Measurements from ENCODE around the gene SLC7A10.

Gene SLC7A10

GRCh38 chr19:33248954-33249613 lies 23.4 kb upstream of the SLC7A10 start:
- H3K4me1 ChIP-seq, result no peaks in the 10 kb centered on the region
- no peaks in the 10 kb centered on the region for H3K36me3 ChIP-seq (replicated peaks)
- H3K27me3 ChIP-seq (ENCODE audit: low read depth), result no peaks in the 10 kb centered on the region
- peaks cover 10% of the 10 kb centered on the region; the same call in 1 of the 2 replicates for H3K9me3 ChIP-seq
- in situ Hi-C loops (cut with MboI; ENCODE audit: low sequenced_read_pairs), result no loop called here
- DNase-seq (ENCODE audit: low spot score in 2 of 2), result no peak
- H3K4me3 ChIP-seq, result no peak overlapping the region

GRCh38 chr19:33248553-33248953 lies 22.9 kb upstream of the SLC7A10 start:
- no peaks in the 10 kb centered on the region for H3K4me1 ChIP-seq
- peaks cover 10% of the 10 kb centered on the region; the same call in 1 of the 2 replicates for H3K9me3 ChIP-seq
- H3K36me3 ChIP-seq (replicated peaks), result no peaks in the 10 kb centered on the region
- no peak for DNase-seq (ENCODE audit: low spot score in 2 of 2)
- in situ Hi-C loops (cut with MboI; ENCODE audit: low sequenced_read_pairs), result no loop called here
- no peaks in the 10 kb centered on the region for H3K27me3 ChIP-seq (ENCODE audit: low read depth)
- no peak overlapping the region for H3K4me3 ChIP-seq

- DNase-seq (ENCODE audit: low spot score in 2 of 2), result no peak
- Histone ChIP-seq H3K36me3 (replicated peaks) (no peaks in the 10 kb centered on the region), H3K4me1 (no peaks in the 10 kb centered on the region), H3K27me3 (ENCODE audit: low read depth) (no peaks in the 10 kb centered on the region), H3K4me3 (no peak overlapping the region), H3K9me3 (peaks cover 10% of the 10 kb centered on the region; the same call in 1 of the 2 replicates)
- in situ Hi-C loops (cut with MboI; ENCODE audit: low sequenced_read_pairs), result no loop called here
Observed at GRCh38 chr19:33248104-33248503, 22.5 kb upstream of the SLC7A10 start.

DNA sequence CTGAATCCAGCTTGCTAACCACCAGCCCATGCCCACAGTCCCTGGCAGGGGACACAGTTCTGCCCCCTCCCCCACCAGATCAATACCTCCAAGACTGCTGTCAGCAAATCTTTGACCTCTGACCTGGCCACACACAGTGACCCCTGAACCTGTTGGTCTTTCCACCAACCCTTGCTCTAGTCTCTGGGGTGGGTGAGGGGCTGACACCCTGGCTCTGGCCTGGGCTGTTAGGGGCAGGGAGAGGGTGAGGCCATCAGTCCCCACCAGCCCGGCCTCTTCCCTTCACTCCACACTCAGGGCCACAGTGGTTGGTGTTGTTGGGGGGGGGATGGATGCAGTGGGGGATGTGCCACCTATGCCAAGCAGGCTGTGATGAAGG lies 21.8 kb upstream of the SLC7A10 start:
- no peak overlapping the region for H3K4me3 ChIP-seq
- H3K27me3 ChIP-seq (ENCODE audit: low read depth), result no peaks in the 10 kb centered on the region
- H3K4me1 ChIP-seq, result no peaks in the 10 kb centered on the region
- H3K9me3 ChIP-seq, result peaks cover 10% of the 10 kb centered on the region; the same call in 1 of the 2 replicates
- no peaks in the 10 kb centered on the region for H3K36me3 ChIP-seq (replicated peaks)
- DNase-seq (ENCODE audit: low spot score in 2 of 2), result no peak
- in situ Hi-C loops (cut with MboI; ENCODE audit: low sequenced_read_pairs), result no loop called here

DNA sequence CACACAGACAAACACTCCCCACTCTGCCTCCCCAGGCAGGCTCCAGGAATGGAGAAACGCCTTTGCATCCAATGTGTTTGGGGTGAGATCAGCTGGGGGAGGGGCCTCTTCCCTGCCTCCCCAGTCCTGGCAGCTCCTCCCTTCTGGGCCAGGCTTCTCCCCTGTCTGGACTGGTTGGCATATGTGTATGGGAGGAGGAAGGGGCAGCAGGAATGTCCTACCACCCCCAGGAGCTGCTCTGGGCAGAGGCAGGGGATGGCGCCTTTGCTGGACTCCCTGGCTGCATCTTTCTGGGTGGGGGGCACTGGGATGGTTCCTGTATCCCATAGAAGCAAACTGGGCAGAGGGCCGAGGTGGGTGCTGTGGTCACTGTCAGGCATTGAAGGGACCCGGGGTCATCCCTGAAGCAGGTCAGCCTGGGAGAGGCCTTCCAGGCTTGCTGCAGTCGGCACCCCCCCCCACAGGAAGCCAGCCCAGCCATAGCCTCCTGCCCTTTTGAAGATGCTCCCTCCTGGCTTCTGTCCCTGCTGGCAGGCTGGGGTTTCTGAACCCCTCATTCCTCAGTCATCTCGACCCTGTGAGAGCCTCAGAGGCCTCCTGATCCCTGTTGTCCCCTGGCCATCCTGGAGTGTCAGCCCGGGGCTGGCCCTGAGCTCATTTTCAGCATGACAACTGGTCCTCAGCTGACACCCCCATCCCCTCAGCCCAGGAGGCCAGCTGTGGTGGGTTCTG lies 21.2 kb upstream of the SLC7A10 start:
- H3K4me3 ChIP-seq, result no peak overlapping the region

DNA sequence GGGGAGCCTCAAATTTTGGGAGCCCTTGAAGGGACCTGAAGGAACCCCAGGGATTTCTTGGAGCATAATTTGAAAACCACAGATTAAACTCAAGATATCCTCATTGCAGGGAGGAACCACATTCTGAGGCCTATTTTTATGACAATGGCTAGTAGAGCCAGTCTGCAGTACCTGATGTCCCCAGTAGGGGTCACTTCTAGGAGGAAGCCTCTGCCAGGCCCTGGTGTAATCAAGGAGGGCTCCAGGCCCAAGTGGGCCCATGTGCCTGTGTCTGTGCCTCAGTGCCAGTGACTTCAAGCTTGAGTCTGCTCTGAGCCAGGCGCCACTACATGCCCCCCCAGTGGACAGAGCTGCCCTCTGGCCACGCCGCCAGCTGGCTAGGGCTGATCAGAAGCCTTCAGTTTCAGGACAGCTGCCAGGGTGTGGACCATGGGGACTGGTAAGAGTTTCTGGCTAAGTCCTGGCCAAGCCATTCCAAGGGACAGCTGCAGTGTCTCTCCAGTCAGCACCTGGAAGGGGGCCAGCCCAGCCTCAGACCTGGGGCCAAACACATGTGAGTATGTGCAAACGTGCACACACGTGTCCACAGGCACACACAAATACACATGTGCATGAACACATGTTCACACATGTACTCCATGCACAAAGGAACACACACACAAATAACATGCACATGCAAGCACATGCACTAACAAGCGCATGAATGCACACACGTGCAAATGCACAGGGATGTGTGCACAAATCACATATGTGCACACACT lies 20.5 kb upstream of the SLC7A10 start:
- no peaks in the 10 kb centered on the region for H3K27me3 ChIP-seq (ENCODE audit: low read depth)
- in situ Hi-C loops (cut with MboI; ENCODE audit: low sequenced_read_pairs), result no loop called here
- H3K4me3 ChIP-seq, result no peak overlapping the region
- DNase-seq (ENCODE audit: low spot score in 2 of 2), result peak in 1 of 2 experiments; percentile 36
- peaks cover 10% of the 10 kb centered on the region; the same call in 1 of the 2 replicates for H3K9me3 ChIP-seq
- no peaks in the 10 kb centered on the region for H3K4me1 ChIP-seq
- H3K36me3 ChIP-seq (replicated peaks), result no peaks in the 10 kb centered on the region

More for the DNA sequence above, 21.2 kb upstream of the SLC7A10 start:
- DNase-seq (ENCODE audit: low spot score in 2 of 2), result no peak
- H3K9me3 ChIP-seq, result peaks cover 10% of the 10 kb centered on the region; the same call in 1 of the 2 replicates
- no peaks in the 10 kb centered on the region for H3K36me3 ChIP-seq (replicated peaks)
- H3K4me1 ChIP-seq, result no peaks in the 10 kb centered on the region
- H3K27me3 ChIP-seq (ENCODE audit: low read depth), result no peaks in the 10 kb centered on the region
- in situ Hi-C loops (cut with MboI; ENCODE audit: low sequenced_read_pairs), result no loop called here

DNA sequence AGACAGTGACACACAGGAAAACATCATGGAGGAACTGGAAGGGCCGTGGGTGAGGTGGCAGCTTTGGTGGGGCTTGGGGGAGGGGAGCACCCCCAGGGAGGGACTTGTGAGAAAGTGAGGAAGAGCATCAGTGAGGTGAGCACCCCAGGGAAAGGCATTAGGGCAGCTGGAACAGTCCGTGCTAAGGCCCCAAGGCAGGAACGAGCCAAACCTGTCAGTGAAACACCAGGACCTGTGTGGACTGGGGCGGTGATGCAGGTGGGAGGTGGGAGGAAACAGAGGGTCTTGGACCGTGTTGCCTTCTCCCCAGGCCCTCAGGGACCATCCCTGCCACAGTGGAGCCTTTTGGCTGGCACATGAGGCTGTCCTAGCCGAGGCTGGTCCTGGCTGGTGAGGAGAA lies 17.3 kb upstream of the SLC7A10 start:
- Histone ChIP-seq H3K4me3 (no peak overlapping the region), H3K9me3 (peaks cover 10% of the 10 kb centered on the region; the same call in 1 of the 2 replicates), H3K36me3 (replicated peaks) (no peaks in the 10 kb centered on the region), H3K4me1 (no peaks in the 10 kb centered on the region), H3K27me3 (ENCODE audit: low read depth) (no peaks in the 10 kb centered on the region)
- no peak for DNase-seq (ENCODE audit: low spot score in 2 of 2)
- in situ Hi-C loops (cut with MboI; ENCODE audit: low sequenced_read_pairs), result no loop called here

- no peak for DNase-seq (ENCODE audit: low spot score in 2 of 2)
- no peaks in the 10 kb centered on the region for H3K36me3 ChIP-seq (replicated peaks)
- no peak overlapping the region for H3K4me3 ChIP-seq
- no peaks in the 10 kb centered on the region for H3K4me1 ChIP-seq
- in situ Hi-C loops (cut with MboI; ENCODE audit: low sequenced_read_pairs), result no loop called here
- peaks cover 10% of the 10 kb centered on the region; the same call in 1 of the 2 replicates for H3K9me3 ChIP-seq
- no peaks in the 10 kb centered on the region for H3K27me3 ChIP-seq (ENCODE audit: low read depth)
Observed at GRCh38 chr19:33242131-33242530, 16.5 kb upstream of the SLC7A10 start.

DNA sequence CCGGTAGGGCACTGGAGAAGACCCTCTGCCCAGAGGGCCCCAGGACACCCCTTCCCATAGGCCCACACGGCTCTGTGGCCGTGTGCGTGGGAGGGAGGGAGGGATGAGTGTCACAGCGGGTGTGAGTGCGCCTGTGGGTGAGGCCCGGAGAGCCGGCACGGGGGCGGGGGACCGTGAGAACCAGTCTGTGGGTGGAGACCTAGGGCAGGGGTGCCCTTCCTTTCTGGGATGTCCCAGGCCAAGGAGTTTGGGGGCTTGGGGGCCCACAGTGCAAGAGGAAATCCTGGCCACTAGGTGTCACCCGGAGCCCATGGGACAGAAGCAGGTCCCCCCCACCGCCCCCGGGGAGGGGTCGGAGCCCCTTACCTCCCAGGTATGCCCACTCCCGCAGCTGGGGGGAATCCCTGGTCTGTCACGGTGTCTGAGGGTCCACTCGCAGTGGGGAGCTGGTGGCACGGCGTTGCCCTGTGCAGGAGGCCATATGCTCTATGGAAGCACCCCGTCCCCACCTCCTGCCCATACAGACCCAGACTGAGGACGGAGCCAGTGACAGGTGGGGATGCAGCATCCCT lies 16.0 kb upstream of the SLC7A10 start:
- in situ Hi-C loops (cut with MboI; ENCODE audit: low sequenced_read_pairs), result no loop called here
- Histone ChIP-seq H3K27me3 (ENCODE audit: low read depth) (no peaks in the 10 kb centered on the region), H3K4me1 (no peaks in the 10 kb centered on the region), H3K36me3 (replicated peaks) (no peaks in the 10 kb centered on the region), H3K4me3 (no peak overlapping the region), H3K9me3 (peaks cover 10% of the 10 kb centered on the region; the same call in 1 of the 2 replicates)
- DNase-seq (ENCODE audit: low spot score in 2 of 2), result peak in 1 of 2 experiments; percentile 44

DNA sequence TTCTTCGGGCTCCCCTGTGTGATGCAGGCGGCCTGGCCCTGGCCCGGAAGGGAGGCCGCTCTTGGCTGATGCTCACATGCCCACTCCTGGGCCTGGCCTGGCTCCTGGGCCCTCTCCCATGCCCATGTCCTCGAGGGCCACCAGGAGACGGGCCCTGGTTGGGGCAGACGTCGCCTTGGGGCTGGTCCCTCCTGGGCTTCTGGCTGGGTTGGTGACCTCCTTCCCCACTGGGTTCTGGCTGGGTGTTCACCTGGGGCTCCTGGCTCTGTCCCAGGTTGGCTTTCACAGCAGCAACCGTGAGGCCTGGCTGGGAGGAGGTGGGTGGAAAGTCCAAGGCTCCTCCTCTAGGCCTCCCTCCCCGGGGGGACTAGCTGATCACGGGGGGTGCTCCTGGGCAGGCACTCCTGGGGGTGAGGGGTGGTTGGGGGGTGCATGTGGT lies 15.5 kb upstream of the SLC7A10 start:
- H3K4me1 ChIP-seq, result no peaks in the 10 kb centered on the region
- H3K36me3 ChIP-seq (replicated peaks), result no peaks in the 10 kb centered on the region
- in situ Hi-C loops (cut with MboI; ENCODE audit: low sequenced_read_pairs), result no loop called here
- H3K27me3 ChIP-seq (ENCODE audit: low read depth), result no peaks in the 10 kb centered on the region
- H3K4me3 ChIP-seq, result no peak overlapping the region
- no peak for DNase-seq (ENCODE audit: low spot score in 2 of 2)
- peaks cover 8% of the 10 kb centered on the region; the same call in 1 of the 2 replicates for H3K9me3 ChIP-seq

DNA sequence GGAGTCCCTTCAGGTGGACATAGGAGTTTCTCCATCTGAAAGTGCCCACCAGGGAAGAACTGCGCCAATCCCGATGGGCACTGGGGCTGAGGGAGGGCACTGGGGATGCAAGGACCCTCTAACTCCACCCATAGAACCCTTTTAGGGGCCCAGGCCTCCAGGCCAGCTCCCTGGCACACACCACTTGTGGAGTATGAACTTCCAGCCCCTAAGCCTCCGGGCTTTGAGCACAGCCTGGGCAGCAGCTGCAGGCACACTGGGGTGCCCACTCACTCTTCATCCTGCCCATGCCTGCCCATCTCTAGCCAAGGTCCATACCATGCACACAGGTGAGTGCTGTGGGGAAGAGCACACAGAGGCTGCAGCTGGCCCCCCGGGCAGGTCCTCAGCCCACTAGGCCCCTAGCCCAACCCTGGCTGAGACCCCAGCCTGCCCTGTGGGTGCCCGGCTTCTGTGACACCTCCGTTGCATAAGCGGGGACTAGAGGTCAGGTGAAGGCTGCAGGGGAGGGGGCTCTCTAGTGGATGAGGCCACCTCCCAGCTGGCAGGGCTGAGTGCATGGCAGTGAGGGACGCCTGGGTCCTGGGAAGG lies 14.6 kb upstream of the SLC7A10 start:
- in situ Hi-C loops (cut with MboI; ENCODE audit: low sequenced_read_pairs), result no loop called here
- Histone ChIP-seq H3K27me3 (ENCODE audit: low read depth) (no peaks in the 10 kb centered on the region), H3K36me3 (replicated peaks) (no peaks in the 10 kb centered on the region), H3K9me3 (no peaks in the 10 kb centered on the region), H3K4me1 (no peaks in the 10 kb centered on the region), H3K4me3 (no peak overlapping the region)
- no peak for DNase-seq (ENCODE audit: low spot score in 2 of 2)

DNA sequence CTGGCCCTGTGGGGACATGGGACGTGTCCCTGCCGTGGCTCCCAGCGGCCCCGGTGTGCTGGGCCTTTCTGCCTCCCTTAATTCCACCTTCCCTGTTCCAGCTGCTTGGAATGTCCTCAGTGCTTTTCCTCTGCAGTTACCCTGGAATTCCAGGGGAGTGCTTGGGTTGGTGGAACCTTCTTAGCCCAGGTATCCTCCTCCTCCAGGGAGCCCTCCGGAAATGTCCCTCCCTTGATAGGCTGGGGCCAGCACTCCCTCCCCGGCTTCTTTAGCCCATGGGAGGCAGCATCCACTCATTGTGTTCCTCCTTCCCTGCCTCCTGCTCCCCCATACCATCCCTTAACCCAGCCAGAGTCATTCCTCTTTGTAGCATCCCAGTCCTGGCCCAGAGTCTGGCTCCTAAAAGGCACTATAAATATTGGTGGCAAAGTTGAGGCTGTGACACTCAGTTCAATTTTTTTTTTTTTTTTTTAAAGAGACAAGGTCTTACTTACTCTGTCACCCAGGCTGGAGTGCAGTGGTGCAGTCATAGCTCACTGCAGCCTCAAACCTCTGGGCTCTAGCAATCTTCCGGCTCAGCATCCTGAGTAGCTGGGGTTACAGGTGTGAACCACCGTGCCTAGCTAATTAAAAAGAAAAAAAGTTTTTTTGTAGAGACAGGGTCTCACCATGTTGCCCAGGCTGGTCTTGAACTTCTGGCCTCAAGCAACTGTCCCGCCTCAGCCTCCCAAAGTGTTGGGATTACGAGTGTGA lies 13.7 kb upstream of the SLC7A10 start:
- Histone ChIP-seq H3K4me1 (no peaks in the 10 kb centered on the region), H3K27me3 (ENCODE audit: low read depth) (no peaks in the 10 kb centered on the region), H3K36me3 (replicated peaks) (no peaks in the 10 kb centered on the region), H3K9me3 (no peaks in the 10 kb centered on the region), H3K4me3 (no peak overlapping the region)
- no peak for DNase-seq (ENCODE audit: low spot score in 2 of 2)
- in situ Hi-C loops (cut with MboI; ENCODE audit: low sequenced_read_pairs), result loop anchor here (5.0 kb wide), 2 partner anchors 168 to 533 kb away; no protein-coding TSS in a partner anchor

Measured in HAP-1 (cell line).